K562 (cell line): ENCODE data around the gene SHB. TPM values are rescaled to one million over a fixed set of nuclear protein-coding genes. Genes with fewer than 3 reads are reported as not detected.

Experiments
- CHD1 ChIP-seq: fragments of 200-600 bp; sonication (generic); IDR thresholded peaks from one replicate; pipeline ENCODE4 v1.6.1; 2012; ENCODE audit warnings: mild to moderate bottlenecking, moderate library complexity, low read length, inconsistent platforms
- CXXC5 ChIP-seq: fragments of 250-450 bp; sonication (Bioruptor Pico); IDR thresholded peaks from 2 replicates; pipeline ENCODE4 v1.8.0; 2022; ENCODE audit warnings: inconsistent platforms, mild to moderate bottlenecking, moderate library complexity
- FOXK1 ChIP-seq: sonication (generic); formaldehyde crosslinking; IDR thresholded peaks from 2 replicates; pipeline ENCODE4 v1.8.0; 2022; ENCODE audit warnings: missing genetic modification reagents, mild to moderate bottlenecking, borderline replicate concordance
- GATAD2B ChIP-seq: fragments of 450-650 bp; IDR thresholded peaks from 2 replicates; pipeline ENCODE4 v1.6.1; 2017; ENCODE audit warnings: mild to moderate bottlenecking, borderline replicate concordance
- HSF4 ChIP-seq: fragments of 250-450 bp; sonication (Bioruptor Pico); IDR thresholded peaks from 2 replicates; pipeline ENCODE4 v2.1.2; 2022; ENCODE audit warnings: mild to moderate bottlenecking, moderate library complexity, borderline replicate concordance
- IFI16 ChIP-seq: fragments of 250-450 bp; sonication (Bioruptor Pico); IDR thresholded peaks from 2 replicates; pipeline ENCODE4 v2.1.2; 2022; ENCODE audit warnings: mild to moderate bottlenecking, inconsistent platforms
- ILK ChIP-seq: fragments of 450-650 bp; IDR thresholded peaks from 2 replicates; pipeline ENCODE4 v1.6.1; 2016; ENCODE audit warnings: missing genetic modification characterization, low read depth, mild to moderate bottlenecking, missing compliant biosample characterization, moderate library complexity, borderline replicate concordance
- JUND ChIP-seq, 2 experiments: IDR thresholded peaks; 2 replicates in 1 of 2; 3 replicates in 1 of 2; pipeline ENCODE4 v1.6.1; 2011; ENCODE audit warnings: borderline replicate concordance in 2 of 2, low read depth in 2 of 2, low read length in 2 of 2, improper control_type of control experiment in 1 of 2, missing biosample characterization in 1 of 2, missing genetic modification characterization in 1 of 2, missing genetic modification reagents in 1 of 2
- MAZ ChIP-seq, 2 experiments: fragments of 450-650 bp in 1 of 2; sonication (generic) in 1 of 2; formaldehyde crosslinking; IDR thresholded peaks in 1 of 2; conservative IDR thresholded peaks in 1 of 2; 2 replicates each; pipeline versions ENCODE4 v1.4.0 to v1.5.0; 2020; ENCODE audit warnings: mild to moderate bottlenecking in 1 of 2, missing genetic modification reagents in 1 of 2
- MCM2 ChIP-seq: fragments of 450-650 bp; IDR thresholded peaks from 2 replicates; pipeline ENCODE4 v1.6.1; 2017; ENCODE audit warnings: low read depth, mild to moderate bottlenecking
- MECOM ChIP-seq: fragments of 250-450 bp; sonication (Bioruptor Pico); IDR thresholded peaks from 2 replicates; pipeline ENCODE4 v1.8.0; 2022; ENCODE audit warnings: inconsistent platforms
- MXI1 ChIP-seq: IDR thresholded peaks from 2 replicates; pipeline ENCODE4 v1.6.1; 2011; ENCODE audit warnings: low read depth, mild to moderate bottlenecking, improper control_type of control experiment, low read length
- PHB2 ChIP-seq: fragments of 450-650 bp; IDR thresholded peaks from 2 replicates; pipeline ENCODE4 v1.6.1; 2017; ENCODE audit warnings: low read depth
- PML ChIP-seq: IDR thresholded peaks from 2 replicates; pipeline ENCODE4 v1.6.1; 2012; ENCODE audit warnings: low read length, inconsistent platforms
- RFX7 ChIP-seq: fragments of 250-450 bp; sonication (Bioruptor Pico); IDR thresholded peaks from 2 replicates; pipeline ENCODE4 v1.5.1; 2021; ENCODE audit warnings: mild to moderate bottlenecking
- TCF7 ChIP-seq: sonication (generic); IDR thresholded peaks from 2 replicates; pipeline ENCODE4 v1.6.1; 2016; ENCODE audit warnings: antibody characterized with exemption, borderline replicate concordance
- TOE1 ChIP-seq, 2 experiments: fragments of 450-650 bp in 1 of 2; sonication (generic) in 1 of 2; formaldehyde crosslinking in 1 of 2; IDR thresholded peaks; 2 replicates each; pipeline versions ENCODE4 v1.7.1 to v1.8.0; 2016 to 2022; ENCODE audit warnings: borderline replicate concordance in 2 of 2, mild to moderate bottlenecking in 2 of 2, antibody characterized with exemption in 1 of 2, inconsistent platforms in 1 of 2, low read depth in 1 of 2, missing genetic modification reagents in 1 of 2, moderate library complexity in 1 of 2
- U2AF1 ChIP-seq: fragments of 200-400 bp; formaldehyde crosslinking; optimal IDR thresholded peaks from 2 replicates; pipeline ENCODE3; 2017; ENCODE audit warnings: mild to moderate bottlenecking, low read depth, low read length, moderate library complexity
- ZBTB33 ChIP-seq: sonication (generic); formaldehyde crosslinking; IDR thresholded peaks from 2 replicates; pipeline ENCODE4 v1.8.1; 2023; ENCODE audit warnings: mild to moderate bottlenecking, missing genetic modification reagents
- ZNF280A ChIP-seq: fragments of 450-650 bp; IDR thresholded peaks from 2 replicates; pipeline ENCODE4 v1.6.1; 2018; ENCODE audit warnings: mild to moderate bottlenecking, low read depth; ENCODE audit not compliant: partially characterized antibody
- ZNF830 ChIP-seq: fragments of 250-450 bp; sonication (Bioruptor Pico); IDR thresholded peaks from 2 replicates; pipeline ENCODE4 v1.5.0; 2021; ENCODE audit warnings: mild to moderate bottlenecking
- polyA plus RNA-seq, 8 experiments: library from polyadenylated mRNA; depleted of rRNA in 4 of 8; stranded (reverse) in 5 of 8; unstranded in 3 of 8; fragments of >200 nt; fragmentation: Nextera tagmentation in 2 of 8; fragmentation: Illumina TruSeq in 1 of 8; extraction: Ambion mirVana in 2 of 8; extraction: Trizol in 1 of 8; gene quantifications; 2 replicates each; pipeline versions ENCODE4 v1.2.1 to v1.2.3, GENCODE V29; 2011 to 2014; ENCODE audit warnings: inconsistent platforms in 1 of 8, missing spikeins in 1 of 8
- total RNA-seq, 7 experiments: library from RNA; depleted of rRNA in 6 of 7; stranded (reverse); fragments of >200 nt in 6 of 7; fragmentation: Illumina TruSeq in 2 of 7; extraction: Trizol in 2 of 7; gene quantifications; 2 replicates each; pipeline versions ENCODE4 v1.2.1 to v1.2.3, GENCODE V29; 2011 to 2021; ENCODE audit warnings: low replicate concordance in 1 of 7
- TF ChIP-seq, protein P1 (sequence below), 2 experiments: fragments of 450-650 bp; conservative IDR thresholded peaks; 2 replicates each; pipeline ENCODE4 v1.6.1; 2017; ENCODE audit warnings: mild to moderate bottlenecking in 2 of 2, moderate library complexity in 2 of 2

The SHB gene
- total and polyA plus RNA-seq, 9 of the 15 experiments (the other 6 are each of a cell fraction or from before 2014, with no cell fraction given): 0.78 to 16.0 (median 5.3) TPM

DNA sequence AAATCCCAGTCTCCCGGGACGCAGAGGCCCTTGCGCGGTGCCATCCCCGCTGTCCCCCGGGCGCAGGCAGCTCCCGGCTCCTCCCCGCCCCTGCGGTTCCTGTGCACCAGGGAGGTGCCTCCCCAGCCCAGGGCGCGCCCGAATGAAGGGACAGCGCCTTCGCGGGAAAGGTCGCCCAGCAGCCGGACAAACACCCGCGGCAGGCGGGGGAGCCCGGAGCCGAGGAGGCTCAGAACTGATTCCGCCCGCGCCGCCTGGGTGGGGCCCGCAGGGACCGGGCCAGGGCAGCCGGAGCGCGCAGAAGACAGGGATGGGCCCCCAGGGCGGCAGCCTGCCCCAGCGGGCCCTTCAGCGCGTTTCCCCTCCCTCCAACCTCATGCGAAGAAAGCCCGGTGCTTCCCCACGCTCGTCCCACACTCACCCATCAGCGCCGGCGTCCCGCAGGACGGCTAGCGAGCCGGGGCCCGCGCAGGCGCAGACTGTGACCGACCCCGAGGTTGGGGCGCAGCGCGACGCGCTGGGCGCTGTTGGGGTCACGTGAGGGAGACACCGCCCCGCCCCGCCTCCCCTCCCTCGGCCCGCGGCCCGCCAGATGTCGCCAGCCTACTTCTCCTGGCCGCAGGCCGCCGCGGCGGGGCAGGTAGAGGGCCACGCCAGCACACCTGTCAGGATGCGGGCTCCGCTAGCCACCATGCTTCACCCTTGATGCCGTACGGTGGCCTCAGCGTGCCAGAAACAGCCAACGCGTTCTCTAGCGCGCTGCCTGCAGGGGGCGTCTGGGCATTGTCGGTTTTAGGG, 165.2 kb downstream of the SHB start, which contains the start of gene SLC25A51 (continued):
- TF ChIP-seq ZBTB33 (CRISPR knock-in tag) (peak; percentile 83), MXI1 (peak; percentile 64), CHD1 (no peak), HSF4 (no peak), JUND (IDR thresholded peaks at IDR 0.05; ENCODE audit: borderline replicate concordance, low read depth, low read length) (peak; percentile 75), JUND (tag; IDR thresholded peaks at IDR 0.05; ENCODE audit: borderline replicate concordance, low read depth, low read length) (peak; percentile 69; the same call in 1 of the 3 replicates), MECOM (CRISPR knock-in tag) (peak; percentile 50; the same call in 1 of the 2 replicates), FOXK1 (CRISPR knock-in tag) (peak; percentile 95), MCM2 (no peak), RFX7 (CRISPR knock-in tag) (no peak), ILK (tag) (no peak), PHB2 (no peak), U2AF1 (peak; percentile 90), PML (no peak; the same call in 1 of the 2 replicates), IFI16 (CRISPR knock-in tag) (no peak), MAZ (CRISPR knock-in tag; conservative IDR thresholded peaks at IDR 0.05 in 1 of 2, IDR thresholded peaks at IDR 0.05 in 1 of 2) (peak in 1 of 2 experiments; percentile 97), ZNF830 (CRISPR knock-in tag) (peak; percentile 78; the same call in 1 of the 2 replicates), TCF7 (no peak), ZNF280A (no peak), GATAD2B (peak; percentile 98), CXXC5 (CRISPR knock-in tag) (peak; percentile 99), TOE1 (IDR thresholded peaks at IDR 0.05; ENCODE audit: borderline replicate concordance) (peak; percentile 95), TOE1 (CRISPR knock-in tag; IDR thresholded peaks at IDR 0.05; ENCODE audit: borderline replicate concordance, low read depth) (no peak)
- TF ChIP-seq, protein P1, sequence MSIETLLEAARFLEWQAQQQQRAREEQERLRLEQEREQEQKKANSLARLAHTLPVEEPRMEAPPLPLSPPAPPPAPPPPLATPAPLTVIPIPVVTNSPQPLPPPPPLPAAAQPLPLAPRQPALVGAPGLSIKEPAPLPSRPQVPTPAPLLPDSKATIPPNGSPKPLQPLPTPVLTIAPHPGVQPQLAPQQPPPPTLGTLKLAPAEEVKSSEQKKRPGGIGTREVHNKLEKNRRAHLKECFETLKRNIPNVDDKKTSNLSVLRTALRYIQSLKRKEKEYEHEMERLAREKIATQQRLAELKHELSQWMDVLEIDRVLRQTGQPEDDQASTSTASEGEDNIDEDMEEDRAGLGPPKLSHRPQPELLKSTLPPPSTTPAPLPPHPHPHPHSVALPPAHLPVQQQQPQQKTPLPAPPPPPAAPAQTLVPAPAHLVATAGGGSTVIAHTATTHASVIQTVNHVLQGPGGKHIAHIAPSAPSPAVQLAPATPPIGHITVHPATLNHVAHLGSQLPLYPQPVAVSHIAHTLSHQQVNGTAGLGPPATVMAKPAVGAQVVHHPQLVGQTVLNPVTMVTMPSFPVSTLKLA (conservative IDR thresholded peaks at IDR 0.05): peak; percentile 93 to 97
